Liver (tissue), 9 donors: ENCODE measurements around the gene ZXDC. TPM values are rescaled to one million over a fixed set of nuclear protein-coding genes. Genes with fewer than 3 reads are reported as not detected.

Source experiments
- DNase-seq: peaks from one replicate; pipeline ENCODE4 v3.0.0-alpha.2; 2017; ENCODE audit warnings: low spot score
- H3K27ac ChIP-seq, 2 donors: one replicate each; pipeline ENCODE4 v1.7.0; 2013; ENCODE audit warnings: inconsistent platforms in 2 of 2, low read length in 2 of 2, control low read depth in 1 of 2, low read depth in 1 of 2, mild to moderate bottlenecking in 1 of 2
- H3K27me3 ChIP-seq, 4 donors: one replicate each; pipeline versions ENCODE4 v1.6.1 to v1.7.0; 2013; ENCODE audit warnings: low read length in 3 of 4, inconsistent platforms in 1 of 4, mild to moderate bottlenecking in 1 of 4, moderate library complexity in 1 of 4; ENCODE audit not compliant: control insufficient read depth in 4 of 4, insufficient read depth in 4 of 4
- H3K36me3 ChIP-seq, 4 donors: one replicate each; pipeline versions ENCODE4 v1.6.1 to v1.7.0; 2013; ENCODE audit warnings: low read length in 3 of 4, mild to moderate bottlenecking in 3 of 4, low read depth in 1 of 4, moderate library complexity in 1 of 4; ENCODE audit not compliant: control insufficient read depth in 4 of 4, insufficient read depth in 3 of 4
- H3K4me1 ChIP-seq, 4 donors: one replicate each; pipeline versions ENCODE4 v1.6.1 to v1.7.0; 2013; ENCODE audit warnings: low read length in 3 of 4, mild to moderate bottlenecking in 3 of 4, moderate library complexity in 1 of 4; ENCODE audit not compliant: control insufficient read depth in 4 of 4, insufficient read depth in 4 of 4
- H3K4me3 ChIP-seq, 3 donors: one replicate each; pipeline versions ENCODE4 v1.6.1 to v1.7.0; 2013; ENCODE audit warnings: low read length in 3 of 3, control low read depth in 1 of 3, low read depth in 1 of 3, mild to moderate bottlenecking in 1 of 3
- H3K9ac ChIP-seq, 2 donors: one replicate each; pipeline ENCODE4 v1.7.0; 2013; ENCODE audit warnings: low read length in 2 of 2, mild to moderate bottlenecking in 2 of 2, moderate library complexity in 2 of 2, control low read depth in 1 of 2, low read depth in 1 of 2
- H3K9me3 ChIP-seq, 4 donors: one replicate each; pipeline versions ENCODE4 v1.6.1 to v1.7.0; 2013; ENCODE audit warnings: low read length in 3 of 4; ENCODE audit not compliant: control insufficient read depth in 4 of 4
- EGR1 ChIP-seq, 2 donors: IDR thresholded peaks; 2 replicates each; pipeline ENCODE4 v1.6.1; 2016 to 2018; ENCODE audit warnings: antibody characterized with exemption in 2 of 2, low read depth in 2 of 2
- FOXA1 ChIP-seq: IDR thresholded peaks from 2 replicates; pipeline ENCODE4 v1.6.1; 2016; ENCODE audit warnings: antibody characterized with exemption
- FOXA2 ChIP-seq: IDR thresholded peaks from 2 replicates; pipeline ENCODE4 v1.6.1; 2016; ENCODE audit warnings: antibody characterized with exemption
- GABPA ChIP-seq, 2 donors: IDR thresholded peaks in 1 of 2; conservative IDR thresholded peaks in 1 of 2; 2 replicates each; pipeline ENCODE4 v1.6.1; 2016; ENCODE audit warnings: antibody characterized with exemption in 2 of 2, mild to moderate bottlenecking in 1 of 2, moderate library complexity in 1 of 2
- HNF4A ChIP-seq, 2 donors: conservative IDR thresholded peaks; 2 replicates each; pipeline ENCODE4 v1.6.1; 2016; ENCODE audit warnings: antibody characterized with exemption in 2 of 2, mild to moderate bottlenecking in 2 of 2
- HNF4G ChIP-seq: IDR thresholded peaks from 2 replicates; pipeline ENCODE4 v1.6.1; 2016; ENCODE audit warnings: antibody characterized with exemption
- JUND ChIP-seq, 2 donors: IDR thresholded peaks; 2 replicates each; pipeline ENCODE4 v1.6.1; 2016; ENCODE audit warnings: antibody characterized with exemption in 2 of 2
- NR2F2 ChIP-seq: IDR thresholded peaks from 2 replicates; pipeline ENCODE4 v1.6.1; 2016; ENCODE audit warnings: antibody characterized with exemption
- RAD21 ChIP-seq, 2 donors: IDR thresholded peaks; 2 replicates each; pipeline ENCODE4 v1.6.1; 2016; ENCODE audit warnings: antibody characterized with exemption in 2 of 2, mild to moderate bottlenecking in 2 of 2
- RXRA ChIP-seq, 2 donors: IDR thresholded peaks; 2 replicates each; pipeline ENCODE4 v1.6.1; 2017 to 2018; ENCODE audit warnings: antibody characterized with exemption in 2 of 2, mild to moderate bottlenecking in 1 of 2
- SP1 ChIP-seq: IDR thresholded peaks from 2 replicates; pipeline ENCODE4 v1.6.1; 2018; ENCODE audit warnings: antibody characterized with exemption, mild to moderate bottlenecking
- TAF1 ChIP-seq: conservative IDR thresholded peaks from 2 replicates; pipeline ENCODE4 v1.6.1; 2016; ENCODE audit warnings: antibody characterized with exemption, mild to moderate bottlenecking
- YY1 ChIP-seq: IDR thresholded peaks from 2 replicates; pipeline ENCODE4 v1.6.1; 2016; ENCODE audit warnings: antibody characterized with exemption, mild to moderate bottlenecking
- WGBS: extraction: QIAGEN DNeasy Blood & Tissue Kit; methylation state at CpG from one replicate; pipeline ENCODE4 v1.1.7; 2013; 5-methylcytosine and 5-hydroxymethylcytosine counted together
- polyA plus RNA-seq, 2 donors: library from polyadenylated mRNA; stranded (reverse) in 1 of 2; unstranded in 1 of 2; fragments of 200-250 nt in 1 of 2; fragments of >200 nt in 1 of 2; fragmentation: Nextera tagmentation in 1 of 2; extraction: Ambion mirVana in 1 of 2; gene quantifications; one replicate each; pipeline versions ENCODE4 v1.2.1 to v1.2.3, GENCODE V29; 2013 to 2015
- total RNA-seq, 2 donors: library from RNA; depleted of rRNA; stranded (reverse); fragments of >200 nt; gene quantifications; one replicate each; pipeline ENCODE4 v1.2.3, GENCODE V29; 2014
- TF ChIP-seq, protein P1 (sequence below): IDR thresholded peaks from 2 replicates; pipeline ENCODE4 v1.6.1; 2016; ENCODE audit warnings: antibody characterized with exemption, mild to moderate bottlenecking
- TF ChIP-seq, protein P2 (sequence below): IDR thresholded peaks from 2 replicates; pipeline ENCODE4 v1.6.1; 2016; ENCODE audit warnings: antibody characterized with exemption
- TF ChIP-seq, protein P3 (sequence below): IDR thresholded peaks from 2 replicates; pipeline ENCODE4 v1.6.1; 2016; ENCODE audit warnings: antibody characterized with exemption
- TF ChIP-seq, protein P4 (sequence below): IDR thresholded peaks from 2 replicates; pipeline ENCODE4 v1.6.1; 2016; ENCODE audit warnings: antibody characterized with exemption
- TF ChIP-seq, protein P5 (sequence below): fragments of 150-350 bp; IDR thresholded peaks from 2 replicates; pipeline ENCODE4 v1.5.1; 2017; ENCODE audit warnings: improper control_type of control experiment, low read depth, low read length; ENCODE audit not compliant: missing input control
- donor health status: healthy.
- donor health status: healthy.
- donor health status: healthy.
- donor health status: healthy.
- donor health status: healthy.

Gene ZXDC
- total and polyA plus RNA-seq, 4 donors = 7.0 to 42.3 (median 13.9) TPM

DNA sequence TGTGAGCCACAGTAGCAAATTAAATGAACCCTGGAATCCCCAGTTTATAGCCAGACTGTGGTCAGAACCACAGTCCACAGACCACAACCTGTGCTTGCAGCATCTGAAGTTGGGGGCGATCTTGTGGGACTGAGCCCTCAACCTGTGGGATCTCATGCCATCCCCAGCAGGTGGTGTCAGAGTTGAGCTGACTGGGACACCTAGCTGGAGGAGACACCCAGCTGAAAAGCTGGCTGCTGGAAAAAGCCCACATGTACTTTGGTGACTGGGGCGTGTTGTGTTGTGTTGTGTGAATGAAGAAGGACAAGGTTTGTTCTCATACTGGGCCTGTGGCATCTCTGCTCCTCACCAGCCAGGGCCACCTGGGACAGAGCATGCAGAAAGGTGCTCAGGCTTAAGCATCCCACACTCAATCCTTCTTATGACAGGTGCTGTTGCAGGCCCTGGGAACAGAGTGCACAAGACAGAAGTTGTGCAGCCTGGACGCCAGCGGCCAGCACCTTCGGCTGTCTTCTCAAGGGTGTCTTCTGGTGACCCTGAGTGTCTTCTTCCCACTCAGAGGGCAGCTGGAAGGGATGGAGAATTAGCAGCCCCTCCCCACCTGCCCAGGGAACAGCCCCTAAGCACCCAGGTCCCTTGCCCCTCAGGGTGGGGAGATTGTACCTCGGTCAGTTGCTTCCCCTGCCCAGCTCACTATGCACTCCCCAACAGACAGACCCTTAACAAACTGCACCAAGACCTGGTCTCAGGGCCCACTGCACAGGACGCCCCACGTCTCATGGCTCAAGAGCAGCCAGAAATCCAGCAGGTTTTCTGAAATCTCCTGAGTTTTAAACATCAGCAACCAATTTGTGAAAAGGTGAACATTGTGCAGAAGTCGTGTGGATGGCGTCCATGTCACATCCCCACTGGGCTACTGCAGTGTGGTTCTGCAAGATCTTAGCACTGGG, 44.1 kb upstream of the ZXDC start:
- Histone ChIP-seq H3K9me3 (no peaks in the 10 kb centered on the region), H3K27ac (peak overlapping the region in 1 of 2 donors; percentile 15), H3K4me3 (no peak overlapping the region), H3K36me3 (no peaks in the 10 kb centered on the region), H3K27me3 (no peaks in the 10 kb centered on the region), H3K9ac (no peak overlapping the region), H3K4me1 (peaks cover 16 to 78% (median 52%) of the 10 kb centered on the region in 4 donors)
- DNase-seq = no peak
- no peak for TF ChIP-seq TAF1
- TF ChIP-seq, protein P1, sequence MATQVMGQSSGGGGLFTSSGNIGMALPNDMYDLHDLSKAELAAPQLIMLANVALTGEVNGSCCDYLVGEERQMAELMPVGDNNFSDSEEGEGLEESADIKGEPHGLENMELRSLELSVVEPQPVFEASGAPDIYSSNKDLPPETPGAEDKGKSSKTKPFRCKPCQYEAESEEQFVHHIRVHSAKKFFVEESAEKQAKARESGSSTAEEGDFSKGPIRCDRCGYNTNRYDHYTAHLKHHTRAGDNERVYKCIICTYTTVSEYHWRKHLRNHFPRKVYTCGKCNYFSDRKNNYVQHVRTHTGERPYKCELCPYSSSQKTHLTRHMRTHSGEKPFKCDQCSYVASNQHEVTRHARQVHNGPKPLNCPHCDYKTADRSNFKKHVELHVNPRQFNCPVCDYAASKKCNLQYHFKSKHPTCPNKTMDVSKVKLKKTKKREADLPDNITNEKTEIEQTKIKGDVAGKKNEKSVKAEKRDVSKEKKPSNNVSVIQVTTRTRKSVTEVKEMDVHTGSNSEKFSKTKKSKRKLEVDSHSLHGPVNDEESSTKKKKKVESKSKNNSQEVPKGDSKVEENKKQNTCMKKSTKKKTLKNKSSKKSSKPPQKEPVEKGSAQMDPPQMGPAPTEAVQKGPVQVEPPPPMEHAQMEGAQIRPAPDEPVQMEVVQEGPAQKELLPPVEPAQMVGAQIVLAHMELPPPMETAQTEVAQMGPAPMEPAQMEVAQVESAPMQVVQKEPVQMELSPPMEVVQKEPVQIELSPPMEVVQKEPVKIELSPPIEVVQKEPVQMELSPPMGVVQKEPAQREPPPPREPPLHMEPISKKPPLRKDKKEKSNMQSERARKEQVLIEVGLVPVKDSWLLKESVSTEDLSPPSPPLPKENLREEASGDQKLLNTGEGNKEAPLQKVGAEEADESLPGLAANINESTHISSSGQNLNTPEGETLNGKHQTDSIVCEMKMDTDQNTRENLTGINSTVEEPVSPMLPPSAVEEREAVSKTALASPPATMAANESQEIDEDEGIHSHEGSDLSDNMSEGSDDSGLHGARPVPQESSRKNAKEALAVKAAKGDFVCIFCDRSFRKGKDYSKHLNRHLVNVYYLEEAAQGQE = no peak
- TF ChIP-seq, protein P2, sequence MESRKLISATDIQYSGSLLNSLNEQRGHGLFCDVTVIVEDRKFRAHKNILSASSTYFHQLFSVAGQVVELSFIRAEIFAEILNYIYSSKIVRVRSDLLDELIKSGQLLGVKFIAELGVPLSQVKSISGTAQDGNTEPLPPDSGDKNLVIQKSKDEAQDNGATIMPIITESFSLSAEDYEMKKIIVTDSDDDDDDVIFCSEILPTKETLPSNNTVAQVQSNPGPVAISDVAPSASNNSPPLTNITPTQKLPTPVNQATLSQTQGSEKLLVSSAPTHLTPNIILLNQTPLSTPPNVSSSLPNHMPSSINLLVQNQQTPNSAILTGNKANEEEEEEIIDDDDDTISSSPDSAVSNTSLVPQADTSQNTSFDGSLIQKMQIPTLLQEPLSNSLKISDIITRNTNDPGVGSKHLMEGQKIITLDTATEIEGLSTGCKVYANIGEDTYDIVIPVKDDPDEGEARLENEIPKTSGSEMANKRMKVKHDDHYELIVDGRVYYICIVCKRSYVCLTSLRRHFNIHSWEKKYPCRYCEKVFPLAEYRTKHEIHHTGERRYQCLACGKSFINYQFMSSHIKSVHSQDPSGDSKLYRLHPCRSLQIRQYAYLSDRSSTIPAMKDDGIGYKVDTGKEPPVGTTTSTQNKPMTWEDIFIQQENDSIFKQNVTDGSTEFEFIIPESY = no peak
- no peak for TF ChIP-seq RAD21 (IDR thresholded peaks at IDR 0.05)
- no peak for TF ChIP-seq HNF4G
- TF ChIP-seq NR2F2 = no peak
- TF ChIP-seq, protein P3, sequence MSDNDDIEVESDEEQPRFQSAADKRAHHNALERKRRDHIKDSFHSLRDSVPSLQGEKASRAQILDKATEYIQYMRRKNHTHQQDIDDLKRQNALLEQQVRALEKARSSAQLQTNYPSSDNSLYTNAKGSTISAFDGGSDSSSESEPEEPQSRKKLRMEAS = no peak
- no peak for TF ChIP-seq JUND (IDR thresholded peaks at IDR 0.05)
- TF ChIP-seq, protein P4, sequence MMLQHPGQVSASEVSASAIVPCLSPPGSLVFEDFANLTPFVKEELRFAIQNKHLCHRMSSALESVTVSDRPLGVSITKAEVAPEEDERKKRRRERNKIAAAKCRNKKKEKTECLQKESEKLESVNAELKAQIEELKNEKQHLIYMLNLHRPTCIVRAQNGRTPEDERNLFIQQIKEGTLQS = no peak
- TF ChIP-seq FOXA2 = no peak
- TF ChIP-seq RXRA (IDR thresholded peaks at IDR 0.05) = no peak
- TF ChIP-seq SP1 = no peak
- TF ChIP-seq FOXA1 = no peak
- TF ChIP-seq EGR1 (IDR thresholded peaks at IDR 0.05; ENCODE audit: low read depth in 2 of 2) = no peak
- no peak for TF ChIP-seq GABPA (IDR thresholded peaks at IDR 0.05 in 1 of 2, conservative IDR thresholded peaks at IDR 0.05 in 1 of 2)
- no peak for TF ChIP-seq HNF4A (conservative IDR thresholded peaks at IDR 0.05)
- no peak for TF ChIP-seq YY1
- TF ChIP-seq, protein P5, sequence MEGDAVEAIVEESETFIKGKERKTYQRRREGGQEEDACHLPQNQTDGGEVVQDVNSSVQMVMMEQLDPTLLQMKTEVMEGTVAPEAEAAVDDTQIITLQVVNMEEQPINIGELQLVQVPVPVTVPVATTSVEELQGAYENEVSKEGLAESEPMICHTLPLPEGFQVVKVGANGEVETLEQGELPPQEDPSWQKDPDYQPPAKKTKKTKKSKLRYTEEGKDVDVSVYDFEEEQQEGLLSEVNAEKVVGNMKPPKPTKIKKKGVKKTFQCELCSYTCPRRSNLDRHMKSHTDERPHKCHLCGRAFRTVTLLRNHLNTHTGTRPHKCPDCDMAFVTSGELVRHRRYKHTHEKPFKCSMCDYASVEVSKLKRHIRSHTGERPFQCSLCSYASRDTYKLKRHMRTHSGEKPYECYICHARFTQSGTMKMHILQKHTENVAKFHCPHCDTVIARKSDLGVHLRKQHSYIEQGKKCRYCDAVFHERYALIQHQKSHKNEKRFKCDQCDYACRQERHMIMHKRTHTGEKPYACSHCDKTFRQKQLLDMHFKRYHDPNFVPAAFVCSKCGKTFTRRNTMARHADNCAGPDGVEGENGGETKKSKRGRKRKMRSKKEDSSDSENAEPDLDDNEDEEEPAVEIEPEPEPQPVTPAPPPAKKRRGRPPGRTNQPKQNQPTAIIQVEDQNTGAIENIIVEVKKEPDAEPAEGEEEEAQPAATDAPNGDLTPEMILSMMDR = no peak
- 87% methylated on average over 10 of the region's 10 CpGs for WGBS
